SK-N-SH (cell line): ENCODE measurements around the gene RELN. TPM values are rescaled to one million over a fixed set of nuclear protein-coding genes. Genes with fewer than 3 reads are reported as not detected.

Experiments used
- CTCF ChIA-PET: fragments of 300-600, 350-600 bp; formaldehyde crosslinking; extraction: SDS; loops from one replicate; lab custom pipeline; 2021; lab: Yijun Ruan, JAX
- POLR2A ChIA-PET: fragments of 350-600 bp; sonication (Branson Sonifier 250); formaldehyde crosslinking; extraction: SDS; loops from one replicate; lab custom pipeline; 2020; ENCODE audit warnings: antibody characterized with exemption, inconsistent platforms; lab: Yijun Ruan, JAX
- DNase-seq: peaks from one replicate; pipeline ENCODE4 v3.0.0; 2012
- H2AFZ ChIP-seq: fragments of 200-600 bp; sonication (generic); 2 replicates; pipeline ENCODE4 v1.8.1; 2016; ENCODE audit warnings: antibody characterized with exemption, mild to moderate bottlenecking, low read depth
- H3F3A ChIP-seq: fragments of 200-600 bp; sonication (generic); replicated peaks from 2 replicates; pipeline ENCODE3; 2016; ENCODE audit warnings: antibody characterized with exemption, mild to moderate bottlenecking; ENCODE audit not compliant: insufficient read depth
- H3K27ac ChIP-seq, 2 experiments: fragments of 200-500 bp in 1 of 2; fragments of 200-600 bp in 1 of 2; sonication (Bioruptor generic) in 1 of 2; sonication (generic), shearing (Covaris generic) in 1 of 2; 2 replicates each; pipeline versions ENCODE4 v1.5.1 to v1.6.1; 2014 to 2016; ENCODE audit warnings: low read depth in 2 of 2, inconsistent platforms in 1 of 2, low read length in 1 of 2, mild to moderate bottlenecking in 1 of 2, mixed read lengths in 1 of 2
- H3K27me3 ChIP-seq: fragments of 200-600 bp; sonication (generic), shearing (Covaris generic); 2 replicates; pipeline ENCODE4 v1.6.1; 2016; ENCODE audit warnings: mixed run types; ENCODE audit not compliant: insufficient read depth
- H3K36me3 ChIP-seq, 2 experiments: fragments of 200-500 bp in 1 of 2; fragments of 200-600 bp in 1 of 2; sonication (Bioruptor generic) in 1 of 2; sonication (generic) in 1 of 2; replicated peaks in 1 of 2; 2 replicates each; pipeline versions ENCODE3 to v1.5.1; 2014 to 2016; ENCODE audit warnings: low read length in 1 of 2, mild to moderate bottlenecking in 1 of 2; ENCODE audit not compliant: insufficient read depth in 2 of 2, control insufficient read depth in 1 of 2
- H3K4me1 ChIP-seq, 2 experiments: fragments of 200-500 bp in 1 of 2; fragments of 200-600 bp in 1 of 2; sonication (Bioruptor generic) in 1 of 2; sonication (generic), shearing (Covaris generic) in 1 of 2; 2 replicates each; pipeline versions ENCODE4 v1.5.1 to v1.6.1; 2014 to 2016; ENCODE audit warnings: low read depth in 1 of 2, low read length in 1 of 2, mixed run types in 1 of 2; ENCODE audit not compliant: insufficient read depth in 2 of 2, control insufficient read depth in 1 of 2
- H3K4me2 ChIP-seq: fragments of 200-600 bp; sonication (generic), shearing (Covaris generic); 2 replicates; pipeline ENCODE4 v1.6.1; 2017; ENCODE audit warnings: mixed run types
- H3K4me3 ChIP-seq, 2 experiments: fragments of 200-500 bp in 1 of 2; fragments of 200-600 bp in 1 of 2; sonication (Bioruptor generic) in 1 of 2; sonication (generic), shearing (Covaris generic) in 1 of 2; 2 replicates each; pipeline versions ENCODE4 v1.5.1 to v1.8.1; 2014 to 2016; ENCODE audit warnings: low read depth in 2 of 2, inconsistent platforms in 1 of 2, low read length in 1 of 2, mild to moderate bottlenecking in 1 of 2, mixed read lengths in 1 of 2, moderate library complexity in 1 of 2
- H3K79me2 ChIP-seq: fragments of 200-600 bp; sonication (generic); 2 replicates; pipeline ENCODE4 v1.8.1; 2017; ENCODE audit warnings: mild to moderate bottlenecking; ENCODE audit not compliant: insufficient read depth
- H3K9ac ChIP-seq: fragments of 200-600 bp; sonication (generic); 2 replicates; pipeline ENCODE4 v1.6.1; 2017; ENCODE audit warnings: mixed run types
- H3K9me2 ChIP-seq: fragments of 200-600 bp; sonication (generic); 2 replicates; pipeline ENCODE4 v1.6.1; 2017; ENCODE audit warnings: mixed run types
- H3K9me3 ChIP-seq: fragments of 200-600 bp; sonication (generic); 2 replicates; pipeline ENCODE4 v1.6.1; 2017; ENCODE audit warnings: mixed run types, mild to moderate bottlenecking, moderate library complexity
- H4K20me1 ChIP-seq: fragments of 200-600 bp; sonication (generic); 2 replicates; pipeline ENCODE4 v1.6.1; 2017; ENCODE audit warnings: mild to moderate bottlenecking, mixed run types; ENCODE audit not compliant: insufficient read depth
- CHD2 ChIP-seq: fragments of 150-350 bp; IDR thresholded peaks from 2 replicates; pipeline ENCODE4 v1.6.1; 2018; ENCODE audit warnings: low read length; ENCODE audit not compliant: partially characterized antibody
- FOXJ3 ChIP-seq: sonication (generic); formaldehyde crosslinking; IDR thresholded peaks from 2 replicates; pipeline ENCODE4 v1.5.1; 2020; ENCODE audit warnings: mild to moderate bottlenecking, missing genetic modification reagents
- GATA2 ChIP-seq: sonication (generic); formaldehyde crosslinking; IDR thresholded peaks from 2 replicates; pipeline ENCODE4 v1.5.0; 2020; ENCODE audit warnings: mild to moderate bottlenecking, missing genetic modification reagents
- JUND ChIP-seq: IDR thresholded peaks from 2 replicates; pipeline ENCODE4 v1.4.0; 2012
- NFIC ChIP-seq: IDR thresholded peaks from 2 replicates; pipeline ENCODE4 v1.4.0; 2012; ENCODE audit warnings: borderline replicate concordance
- NRF1 ChIP-seq: IDR thresholded peaks from 2 replicates; pipeline ENCODE4 v1.6.1; 2012; ENCODE audit warnings: low read depth, mild to moderate bottlenecking, low read length
- POLR2AphosphoS5 ChIP-seq: IDR thresholded peaks from 2 replicates; pipeline ENCODE4 v1.6.1; 2012; ENCODE audit warnings: low read depth, low read length
- RAD21 ChIP-seq: IDR thresholded peaks from 2 replicates; pipeline ENCODE4 v1.6.1; 2012; ENCODE audit warnings: mild to moderate bottlenecking, low read length
- SIN3A ChIP-seq: IDR thresholded peaks from 2 replicates; pipeline ENCODE4 v1.6.1; 2012; ENCODE audit warnings: low read depth, mild to moderate bottlenecking, low read length, moderate library complexity, borderline replicate concordance
- SMC3 ChIP-seq: IDR thresholded peaks from 2 replicates; pipeline ENCODE4 v1.6.1; 2012; ENCODE audit warnings: low read depth, low read length, improper control_type of control experiment
- TEAD4 ChIP-seq: IDR thresholded peaks from 2 replicates; pipeline ENCODE4 v1.4.0; 2012; ENCODE audit warnings: mild to moderate bottlenecking, borderline replicate concordance; ENCODE audit not compliant: insufficient read depth
- YY1 ChIP-seq: IDR thresholded peaks from 2 replicates; pipeline ENCODE4 v1.4.0; 2012; ENCODE audit warnings: low read depth, mild to moderate bottlenecking
- WGBS: methylation state at CpG from one replicate; pipeline ENCODE4 v1.1.6; 2017; ENCODE audit warnings: low lambda C conversion rate; 5-methylcytosine and 5-hydroxymethylcytosine counted together
- polyA plus RNA-seq, 3 experiments: library from polyadenylated mRNA; depleted of rRNA; stranded (reverse); fragments of >200 nt; gene quantifications; 2 replicates each; pipeline ENCODE4 v1.2.3, GENCODE V29; 2012
- TF ChIP-seq, protein P1 (sequence below): IDR thresholded peaks from 2 replicates; pipeline ENCODE4 v1.6.1; 2012; ENCODE audit warnings: mild to moderate bottlenecking, low read depth, low read length, moderate library complexity
- TF ChIP-seq, protein P2 (sequence below): IDR thresholded peaks from 2 replicates; pipeline ENCODE4 v1.4.0; 2012; ENCODE audit warnings: low read depth, borderline replicate concordance
- TF ChIP-seq, protein P3 (sequence below): fragments of 200-600 bp; sonication (generic); IDR thresholded peaks from 2 replicates; pipeline ENCODE4 v1.6.1; 2017; ENCODE audit warnings: antibody characterized with exemption, mild to moderate bottlenecking, moderate library complexity

Gene RELN
- polyA plus RNA-seq, 1 of the 3 experiments (the other 2 are of a cell fraction), result 0.02 TPM

DNA sequence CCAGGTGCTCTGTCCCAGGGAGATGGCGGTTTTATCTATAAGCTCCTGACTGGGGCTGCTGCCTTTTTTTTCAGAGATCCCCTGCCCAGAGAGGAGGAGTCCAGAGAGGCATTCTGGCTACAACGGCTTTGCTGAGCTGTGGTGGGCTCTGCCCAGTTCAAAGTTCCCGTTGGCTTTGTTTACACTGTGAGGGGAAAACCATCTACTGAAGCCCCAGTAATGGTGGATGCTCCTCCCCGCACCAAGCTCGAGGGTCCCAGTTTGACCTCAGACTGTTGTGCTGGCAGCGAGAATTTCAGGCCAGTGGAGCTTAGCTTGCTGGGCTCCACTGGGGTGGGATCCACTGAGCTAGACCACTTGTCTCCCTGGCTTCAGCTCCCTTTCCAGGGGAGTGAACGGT lies 527.1 kb downstream of the RELN start:
- H3K9ac ChIP-seq, result no peak overlapping the region
- DNase-seq, result no peak
- no peaks in the 10 kb centered on the region for H3K4me1 ChIP-seq
- ChIA-PET POLR2A (no interaction called here), CTCF (interaction anchor here (1.1 to 3.9 kb wide), 2 partner anchors 16 to 62 kb away, joined by 4 to 43 read pairs; partner anchors contain the start of gene SLC26A5)
- no peaks in the 10 kb centered on the region for H3K79me2 ChIP-seq
- H3K9me2 ChIP-seq, result no peaks in the 10 kb centered on the region
- peaks cover 11% of the 10 kb centered on the region for H3K27me3 ChIP-seq
- H3K4me3 ChIP-seq, result no peak overlapping the region
- no peaks in the 10 kb centered on the region for H3F3A ChIP-seq
- no peaks in the 10 kb centered on the region for H4K20me1 ChIP-seq
- H3K4me2 ChIP-seq, result no peak overlapping the region
- H3K9me3 ChIP-seq, result no peaks in the 10 kb centered on the region
- no peak overlapping the region for H2AFZ ChIP-seq
- no peak for TF ChIP-seq CHD2
- TF ChIP-seq, protein P1, sequence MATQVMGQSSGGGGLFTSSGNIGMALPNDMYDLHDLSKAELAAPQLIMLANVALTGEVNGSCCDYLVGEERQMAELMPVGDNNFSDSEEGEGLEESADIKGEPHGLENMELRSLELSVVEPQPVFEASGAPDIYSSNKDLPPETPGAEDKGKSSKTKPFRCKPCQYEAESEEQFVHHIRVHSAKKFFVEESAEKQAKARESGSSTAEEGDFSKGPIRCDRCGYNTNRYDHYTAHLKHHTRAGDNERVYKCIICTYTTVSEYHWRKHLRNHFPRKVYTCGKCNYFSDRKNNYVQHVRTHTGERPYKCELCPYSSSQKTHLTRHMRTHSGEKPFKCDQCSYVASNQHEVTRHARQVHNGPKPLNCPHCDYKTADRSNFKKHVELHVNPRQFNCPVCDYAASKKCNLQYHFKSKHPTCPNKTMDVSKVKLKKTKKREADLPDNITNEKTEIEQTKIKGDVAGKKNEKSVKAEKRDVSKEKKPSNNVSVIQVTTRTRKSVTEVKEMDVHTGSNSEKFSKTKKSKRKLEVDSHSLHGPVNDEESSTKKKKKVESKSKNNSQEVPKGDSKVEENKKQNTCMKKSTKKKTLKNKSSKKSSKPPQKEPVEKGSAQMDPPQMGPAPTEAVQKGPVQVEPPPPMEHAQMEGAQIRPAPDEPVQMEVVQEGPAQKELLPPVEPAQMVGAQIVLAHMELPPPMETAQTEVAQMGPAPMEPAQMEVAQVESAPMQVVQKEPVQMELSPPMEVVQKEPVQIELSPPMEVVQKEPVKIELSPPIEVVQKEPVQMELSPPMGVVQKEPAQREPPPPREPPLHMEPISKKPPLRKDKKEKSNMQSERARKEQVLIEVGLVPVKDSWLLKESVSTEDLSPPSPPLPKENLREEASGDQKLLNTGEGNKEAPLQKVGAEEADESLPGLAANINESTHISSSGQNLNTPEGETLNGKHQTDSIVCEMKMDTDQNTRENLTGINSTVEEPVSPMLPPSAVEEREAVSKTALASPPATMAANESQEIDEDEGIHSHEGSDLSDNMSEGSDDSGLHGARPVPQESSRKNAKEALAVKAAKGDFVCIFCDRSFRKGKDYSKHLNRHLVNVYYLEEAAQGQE, result no peak
- WGBS, result 47% methylated on average over 7 of the region's 7 CpGs
- H3K36me3 ChIP-seq, result no peaks in the 10 kb centered on the region
- no peak overlapping the region for H3K27ac ChIP-seq

DNA sequence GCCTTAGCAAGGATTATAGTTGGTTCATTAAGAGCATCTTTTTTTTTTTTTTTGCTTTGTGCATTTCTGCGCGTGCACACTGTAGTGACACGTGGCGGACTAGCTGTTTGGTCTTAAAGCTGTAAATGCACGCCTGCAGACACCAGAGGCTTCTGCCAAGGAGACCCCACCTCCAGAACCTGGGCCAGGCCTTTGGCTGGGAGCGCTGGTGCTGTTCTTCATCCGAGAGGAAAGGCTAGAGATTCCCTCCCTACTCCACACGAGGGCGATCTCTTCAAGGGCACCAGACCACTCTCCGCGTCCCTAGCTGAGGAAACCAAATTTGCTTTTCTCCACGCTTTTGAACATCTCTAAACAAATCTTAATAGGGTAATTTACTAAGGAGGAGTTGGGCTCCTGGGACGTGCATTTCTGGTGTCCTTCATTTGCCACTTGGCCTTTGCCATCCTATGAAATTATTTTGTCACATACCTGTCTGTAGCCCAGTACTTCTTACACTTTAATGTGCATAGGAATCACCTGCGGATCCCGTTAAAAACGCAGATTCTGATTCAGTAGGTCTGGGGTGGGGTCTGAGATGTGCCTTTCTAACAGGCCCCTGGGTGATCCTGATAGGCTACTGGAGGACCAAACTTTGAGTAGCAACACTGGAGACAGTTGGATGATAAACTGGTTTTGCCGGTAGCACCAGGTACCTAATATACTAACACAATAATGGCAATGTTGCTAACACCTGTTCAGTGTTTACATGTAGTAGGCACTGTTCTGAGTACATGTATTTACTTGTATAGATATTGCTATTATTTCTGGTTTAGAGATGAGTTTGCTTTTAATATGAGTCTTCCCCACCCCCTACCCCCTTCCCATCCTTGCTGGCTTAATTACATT lies 542.1 kb downstream of the RELN start:
- Histone ChIP-seq H4K20me1 (no peaks in the 10 kb centered on the region), H3K9me3 (no peaks in the 10 kb centered on the region), H3K4me2 (no peak overlapping the region), H3K36me3 (no peaks in the 10 kb centered on the region), H3F3A (no peaks in the 10 kb centered on the region), H2AFZ (no peak overlapping the region; the same call in 1 of the 2 replicates), H3K27me3 (peaks cover 41% of the 10 kb centered on the region), H3K79me2 (no peaks in the 10 kb centered on the region), H3K9ac (no peak overlapping the region), H3K4me1 (peaks cover 0 to 16% of the 10 kb centered on the region in 2 experiments; a peak in 2 of 4 replicates), H3K27ac (no peak overlapping the region), H3K9me2 (no peaks in the 10 kb centered on the region), H3K4me3 (no peak overlapping the region; a peak in 1 of 4 replicates)
- ChIA-PET CTCF (interaction anchor here (0.5 to 5.3 kb wide), 40 partner anchors 10 to 1577 kb away, joined by 3 to 56 read pairs (median 6); no protein-coding TSS in a partner anchor), POLR2A (no interaction called here)
- WGBS, result 14% methylated on average over 17 of the region's 17 CpGs
- TF ChIP-seq FOXJ3 (CRISPR knock-in tag) (no peak), YY1 (no peak), GATA2 (CRISPR knock-in tag) (no peak), NFIC (no peak), RAD21 (peak; percentile 88), SIN3A (no peak), POLR2AphosphoS5 (no peak), TEAD4 (no peak), NRF1 (no peak), SMC3 (peak; percentile 63), JUND (no peak)
- TF ChIP-seq, protein P2, sequence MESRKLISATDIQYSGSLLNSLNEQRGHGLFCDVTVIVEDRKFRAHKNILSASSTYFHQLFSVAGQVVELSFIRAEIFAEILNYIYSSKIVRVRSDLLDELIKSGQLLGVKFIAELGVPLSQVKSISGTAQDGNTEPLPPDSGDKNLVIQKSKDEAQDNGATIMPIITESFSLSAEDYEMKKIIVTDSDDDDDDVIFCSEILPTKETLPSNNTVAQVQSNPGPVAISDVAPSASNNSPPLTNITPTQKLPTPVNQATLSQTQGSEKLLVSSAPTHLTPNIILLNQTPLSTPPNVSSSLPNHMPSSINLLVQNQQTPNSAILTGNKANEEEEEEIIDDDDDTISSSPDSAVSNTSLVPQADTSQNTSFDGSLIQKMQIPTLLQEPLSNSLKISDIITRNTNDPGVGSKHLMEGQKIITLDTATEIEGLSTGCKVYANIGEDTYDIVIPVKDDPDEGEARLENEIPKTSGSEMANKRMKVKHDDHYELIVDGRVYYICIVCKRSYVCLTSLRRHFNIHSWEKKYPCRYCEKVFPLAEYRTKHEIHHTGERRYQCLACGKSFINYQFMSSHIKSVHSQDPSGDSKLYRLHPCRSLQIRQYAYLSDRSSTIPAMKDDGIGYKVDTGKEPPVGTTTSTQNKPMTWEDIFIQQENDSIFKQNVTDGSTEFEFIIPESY, result no peak
- TF ChIP-seq, protein P3, sequence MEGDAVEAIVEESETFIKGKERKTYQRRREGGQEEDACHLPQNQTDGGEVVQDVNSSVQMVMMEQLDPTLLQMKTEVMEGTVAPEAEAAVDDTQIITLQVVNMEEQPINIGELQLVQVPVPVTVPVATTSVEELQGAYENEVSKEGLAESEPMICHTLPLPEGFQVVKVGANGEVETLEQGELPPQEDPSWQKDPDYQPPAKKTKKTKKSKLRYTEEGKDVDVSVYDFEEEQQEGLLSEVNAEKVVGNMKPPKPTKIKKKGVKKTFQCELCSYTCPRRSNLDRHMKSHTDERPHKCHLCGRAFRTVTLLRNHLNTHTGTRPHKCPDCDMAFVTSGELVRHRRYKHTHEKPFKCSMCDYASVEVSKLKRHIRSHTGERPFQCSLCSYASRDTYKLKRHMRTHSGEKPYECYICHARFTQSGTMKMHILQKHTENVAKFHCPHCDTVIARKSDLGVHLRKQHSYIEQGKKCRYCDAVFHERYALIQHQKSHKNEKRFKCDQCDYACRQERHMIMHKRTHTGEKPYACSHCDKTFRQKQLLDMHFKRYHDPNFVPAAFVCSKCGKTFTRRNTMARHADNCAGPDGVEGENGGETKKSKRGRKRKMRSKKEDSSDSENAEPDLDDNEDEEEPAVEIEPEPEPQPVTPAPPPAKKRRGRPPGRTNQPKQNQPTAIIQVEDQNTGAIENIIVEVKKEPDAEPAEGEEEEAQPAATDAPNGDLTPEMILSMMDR, result peak; percentile 77
- peak; percentile 86 for DNase-seq
